Body of pancreas (tissue), 4 donors: ENCODE measurements around the gene DUSP11.

ENCODE experiments used
- POLR2A ChIP-seq, 3 donors: fragments of 450-650 bp; IDR thresholded peaks; one replicate each; pipeline ENCODE4 v1.6.1; 2016; ENCODE audit warnings: antibody characterized with exemption in 3 of 3, mild to moderate bottlenecking in 2 of 3
- TF ChIP-seq, protein P1 (sequence below), 7 experiments: fragments of 450-650 bp in 4 of 7; fragments of 200-600 bp in 3 of 7; sonication (generic) in 3 of 7; IDR thresholded peaks; one replicate each; pipeline ENCODE4 v1.5.1; 2016 to 2019; ENCODE audit warnings: antibody characterized with exemption in 7 of 7

- TF ChIP-seq, protein P1, sequence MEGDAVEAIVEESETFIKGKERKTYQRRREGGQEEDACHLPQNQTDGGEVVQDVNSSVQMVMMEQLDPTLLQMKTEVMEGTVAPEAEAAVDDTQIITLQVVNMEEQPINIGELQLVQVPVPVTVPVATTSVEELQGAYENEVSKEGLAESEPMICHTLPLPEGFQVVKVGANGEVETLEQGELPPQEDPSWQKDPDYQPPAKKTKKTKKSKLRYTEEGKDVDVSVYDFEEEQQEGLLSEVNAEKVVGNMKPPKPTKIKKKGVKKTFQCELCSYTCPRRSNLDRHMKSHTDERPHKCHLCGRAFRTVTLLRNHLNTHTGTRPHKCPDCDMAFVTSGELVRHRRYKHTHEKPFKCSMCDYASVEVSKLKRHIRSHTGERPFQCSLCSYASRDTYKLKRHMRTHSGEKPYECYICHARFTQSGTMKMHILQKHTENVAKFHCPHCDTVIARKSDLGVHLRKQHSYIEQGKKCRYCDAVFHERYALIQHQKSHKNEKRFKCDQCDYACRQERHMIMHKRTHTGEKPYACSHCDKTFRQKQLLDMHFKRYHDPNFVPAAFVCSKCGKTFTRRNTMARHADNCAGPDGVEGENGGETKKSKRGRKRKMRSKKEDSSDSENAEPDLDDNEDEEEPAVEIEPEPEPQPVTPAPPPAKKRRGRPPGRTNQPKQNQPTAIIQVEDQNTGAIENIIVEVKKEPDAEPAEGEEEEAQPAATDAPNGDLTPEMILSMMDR (IDR thresholded peaks at IDR 0.05) = no peak
- TF ChIP-seq POLR2A (IDR thresholded peaks at IDR 0.05) = no peak
Measured at GRCh38 chr2:73739101-73739500, 40.8 kb downstream of the DUSP11 start.
